Measurements from ENCODE around the gene NANS.
"Not testable (repeated sequence)": the region's sequence is repeated elsewhere in the genome, so short reads cannot be mapped to it uniquely, and the experiment has no call there.

NANS gene

GRCh38 chr9:98019098-98019497 lies 37.4 kb upstream of the NANS start:
- Histone ChIP-seq H3K27me3 (ENCODE audit: control insufficient read depth, insufficient read depth, low read length) (no peaks in the 10 kb centered on the region), H3K9me3 (ENCODE audit: control insufficient read depth, insufficient read depth, low read length) (no peaks in the 10 kb centered on the region), H3K4me3 (ENCODE audit: low read length) (no peak overlapping the region), H3K27ac (ENCODE audit: low read length) (no peak overlapping the region), H3K4me1 (ENCODE audit: control insufficient read depth, insufficient read depth, low read length) (no peaks in the 10 kb centered on the region), H3K36me3 (ENCODE audit: control insufficient read depth, insufficient read depth, low read length) (no peaks in the 10 kb centered on the region; the same call in 1 of the 2 replicates)
- no peak for DNase-seq (ENCODE audit: low read depth, low spot score)
- WGBS (ENCODE audit: insufficient coverage, insufficient read length), result no CpG with 5 or more reads among the region's 4 CpGs

GRCh38 chr9:98019869-98020268 lies 36.7 kb upstream of the NANS start:
- not testable (repeated sequence) for H3K36me3 ChIP-seq (ENCODE audit: control insufficient read depth, insufficient read depth, low read length); DNase-seq (ENCODE audit: low read depth, low spot score); H3K4me1 ChIP-seq (ENCODE audit: control insufficient read depth, insufficient read depth, low read length); H3K27me3 ChIP-seq (ENCODE audit: control insufficient read depth, insufficient read depth, low read length); H3K4me3 ChIP-seq (ENCODE audit: low read length); H3K27ac ChIP-seq (ENCODE audit: low read length); H3K9me3 ChIP-seq (ENCODE audit: control insufficient read depth, insufficient read depth, low read length)
- WGBS (ENCODE audit: insufficient coverage, insufficient read length), result no CpG with 5 or more reads among the region's 5 CpGs

GRCh38 chr9:98020476-98021145 lies 35.9 kb upstream of the NANS start:
- no peaks in the 10 kb centered on the region for H3K9me3 ChIP-seq (ENCODE audit: control insufficient read depth, insufficient read depth, low read length)
- no CpG with 5 or more reads among the region's 8 CpGs for WGBS (ENCODE audit: insufficient coverage, insufficient read length)
- DNase-seq (ENCODE audit: low read depth, low spot score), result no peak
- no peaks in the 10 kb centered on the region; the same call in 1 of the 2 replicates for H3K36me3 ChIP-seq (ENCODE audit: control insufficient read depth, insufficient read depth, low read length)
- H3K27me3 ChIP-seq (ENCODE audit: control insufficient read depth, insufficient read depth, low read length), result no peaks in the 10 kb centered on the region
- H3K27ac ChIP-seq (ENCODE audit: low read length), result no peak overlapping the region
- no peaks in the 10 kb centered on the region for H3K4me1 ChIP-seq (ENCODE audit: control insufficient read depth, insufficient read depth, low read length)
- H3K4me3 ChIP-seq (ENCODE audit: low read length), result no peak overlapping the region

GRCh38 chr9:98021306-98022040 lies 35.1 kb upstream of the NANS start:
- Histone ChIP-seq H3K36me3 (ENCODE audit: control insufficient read depth, insufficient read depth, low read length) (no peaks in the 10 kb centered on the region), H3K27me3 (ENCODE audit: control insufficient read depth, insufficient read depth, low read length) (no peaks in the 10 kb centered on the region), H3K27ac (ENCODE audit: low read length) (no peak overlapping the region), H3K9me3 (ENCODE audit: control insufficient read depth, insufficient read depth, low read length) (no peaks in the 10 kb centered on the region), H3K4me3 (ENCODE audit: low read length) (no peak overlapping the region), H3K4me1 (ENCODE audit: control insufficient read depth, insufficient read depth, low read length) (no peaks in the 10 kb centered on the region)
- WGBS (ENCODE audit: insufficient coverage, insufficient read length), result no CpG with 5 or more reads among the region's 8 CpGs
- no peak for DNase-seq (ENCODE audit: low read depth, low spot score)

- H3K4me3 ChIP-seq (ENCODE audit: low read length), result no peak overlapping the region
- no peaks in the 10 kb centered on the region for H3K27me3 ChIP-seq (ENCODE audit: control insufficient read depth, insufficient read depth, low read length)
- no peak overlapping the region for H3K27ac ChIP-seq (ENCODE audit: low read length)
- H3K9me3 ChIP-seq (ENCODE audit: control insufficient read depth, insufficient read depth, low read length), result no peaks in the 10 kb centered on the region
- H3K4me1 ChIP-seq (ENCODE audit: control insufficient read depth, insufficient read depth, low read length), result no peaks in the 10 kb centered on the region
- no peaks in the 10 kb centered on the region for H3K36me3 ChIP-seq (ENCODE audit: control insufficient read depth, insufficient read depth, low read length)
- no peak for DNase-seq (ENCODE audit: low read depth, low spot score)
- no CpG with 5 or more reads among the region's 8 CpGs for WGBS (ENCODE audit: insufficient coverage, insufficient read length)
Measured at GRCh38 chr9:98022447-98022846, 34.1 kb upstream of the NANS start.

GRCh38 chr9:98024702-98025101 lies 31.8 kb upstream of the NANS start:
- no peaks in the 10 kb centered on the region for H3K4me1 ChIP-seq (ENCODE audit: control insufficient read depth, insufficient read depth, low read length)

GRCh38 chr9:98031169-98031568 lies 25.4 kb upstream of the NANS start:
- H3K4me3 ChIP-seq (ENCODE audit: low read length), result no peak overlapping the region
- H3K4me1 ChIP-seq (ENCODE audit: control insufficient read depth, insufficient read depth, low read length), result no peaks in the 10 kb centered on the region

More at GRCh38 chr9:98024702-98025101, 31.8 kb upstream of the NANS start:
- no peaks in the 10 kb centered on the region for H3K9me3 ChIP-seq (ENCODE audit: control insufficient read depth, insufficient read depth, low read length)
- no peak overlapping the region for H3K4me3 ChIP-seq (ENCODE audit: low read length)
- no peak for DNase-seq (ENCODE audit: low read depth, low spot score)
- H3K27ac ChIP-seq (ENCODE audit: low read length), result no peak overlapping the region
- WGBS (ENCODE audit: insufficient coverage, insufficient read length), result no CpG with 5 or more reads among the region's 1 CpG
- no peaks in the 10 kb centered on the region for H3K27me3 ChIP-seq (ENCODE audit: control insufficient read depth, insufficient read depth, low read length)
- H3K36me3 ChIP-seq (ENCODE audit: control insufficient read depth, insufficient read depth, low read length), result no peaks in the 10 kb centered on the region

GRCh38 chr9:98031935-98032334 lies 24.6 kb upstream of the NANS start:
- no peak overlapping the region for H3K4me3 ChIP-seq (ENCODE audit: low read length)
- H3K36me3 ChIP-seq (ENCODE audit: control insufficient read depth, insufficient read depth, low read length), result no peaks in the 10 kb centered on the region
- no peak overlapping the region for H3K27ac ChIP-seq (ENCODE audit: low read length)
- WGBS (ENCODE audit: insufficient coverage, insufficient read length), result no CpG with 5 or more reads among the region's 1 CpG
- H3K9me3 ChIP-seq (ENCODE audit: control insufficient read depth, insufficient read depth, low read length), result no peaks in the 10 kb centered on the region
- DNase-seq (ENCODE audit: low read depth, low spot score), result no peak
- H3K4me1 ChIP-seq (ENCODE audit: control insufficient read depth, insufficient read depth, low read length), result no peaks in the 10 kb centered on the region
- H3K27me3 ChIP-seq (ENCODE audit: control insufficient read depth, insufficient read depth, low read length), result no peaks in the 10 kb centered on the region

More at GRCh38 chr9:98031169-98031568, 25.4 kb upstream of the NANS start:
- H3K9me3 ChIP-seq (ENCODE audit: control insufficient read depth, insufficient read depth, low read length), result no peaks in the 10 kb centered on the region
- H3K27ac ChIP-seq (ENCODE audit: low read length), result no peak overlapping the region
- H3K27me3 ChIP-seq (ENCODE audit: control insufficient read depth, insufficient read depth, low read length), result no peaks in the 10 kb centered on the region
- DNase-seq (ENCODE audit: low read depth, low spot score), result no peak
- no peaks in the 10 kb centered on the region for H3K36me3 ChIP-seq (ENCODE audit: control insufficient read depth, insufficient read depth, low read length)

- no CpG with 5 or more reads among the region's 20 CpGs for WGBS (ENCODE audit: insufficient coverage, insufficient read length)
- peak; percentile 76 for DNase-seq (ENCODE audit: low read depth, low spot score)
- Histone ChIP-seq H3K4me3 (ENCODE audit: low read length) (no peak overlapping the region), H3K27ac (ENCODE audit: low read length) (no peak overlapping the region), H3K9me3 (ENCODE audit: control insufficient read depth, insufficient read depth, low read length) (no peaks in the 10 kb centered on the region), H3K36me3 (ENCODE audit: control insufficient read depth, insufficient read depth, low read length) (no peaks in the 10 kb centered on the region), H3K4me1 (ENCODE audit: control insufficient read depth, insufficient read depth, low read length) (no peaks in the 10 kb centered on the region), H3K27me3 (ENCODE audit: control insufficient read depth, insufficient read depth, low read length) (no peaks in the 10 kb centered on the region)
Measured at GRCh38 chr9:98034593-98035546, 21.7 kb upstream of the NANS start.

GRCh38 chr9:98037357-98037756 lies 19.2 kb upstream of the NANS start:
- H3K36me3 ChIP-seq (ENCODE audit: control insufficient read depth, insufficient read depth, low read length), result no peaks in the 10 kb centered on the region

More at GRCh38 chr9:98037357-98037756, 19.2 kb upstream of the NANS start:
- H3K9me3 ChIP-seq (ENCODE audit: control insufficient read depth, insufficient read depth, low read length), result no peaks in the 10 kb centered on the region
- H3K27ac ChIP-seq (ENCODE audit: low read length), result no peak overlapping the region
- no peak for DNase-seq (ENCODE audit: low read depth, low spot score)
- H3K4me3 ChIP-seq (ENCODE audit: low read length), result no peak overlapping the region
- H3K27me3 ChIP-seq (ENCODE audit: control insufficient read depth, insufficient read depth, low read length), result no peaks in the 10 kb centered on the region
- H3K4me1 ChIP-seq (ENCODE audit: control insufficient read depth, insufficient read depth, low read length), result no peaks in the 10 kb centered on the region
